Measurements from ENCODE around the gene ASCC3.

- TF ChIP-seq EZH2 (IDR thresholded peaks at IDR 0.05; ENCODE audit: insufficient read depth, poor library complexity, severe bottlenecking) (no peak), EZH2phosphoT487 (IDR thresholded peaks at IDR 0.05; ENCODE audit: insufficient read depth, low read depth) (no peak)
These were observed 201.0 kb downstream of the ASCC3 start for GRCh38 chr6:100680163-100680562.

All from GM23248 (cell line).